Measurements from ENCODE around the gene MARK1. TPM values are rescaled to one million over a fixed set of nuclear protein-coding genes. Genes with fewer than 3 reads are reported as not detected.

Gene MARK1
- total RNA-seq, 2 donors from 2014 or later, result 0.05 to 0.09 TPM

DNA sequence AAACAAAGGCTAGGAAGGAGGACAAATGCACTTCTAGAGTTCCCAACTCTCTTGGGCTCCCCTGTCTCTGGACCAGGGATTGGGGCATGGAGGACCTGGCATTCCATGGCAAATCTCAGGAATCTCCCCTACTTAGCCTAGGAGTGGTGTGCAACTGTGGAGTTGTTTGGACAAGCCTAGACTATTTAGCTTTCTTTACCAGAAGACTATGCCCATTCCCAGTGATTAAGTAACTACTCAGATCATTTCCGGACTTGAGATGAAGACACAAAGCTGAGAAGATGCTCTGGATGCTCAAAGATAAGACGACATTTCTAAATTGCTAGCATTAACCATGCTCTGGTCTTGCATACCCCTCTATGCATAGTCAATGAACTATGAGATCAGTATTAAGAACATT lies 13.7 kb upstream of the MARK1 start:
- Mint-ChIP-seq H3K4me1 (no peaks in the 10 kb centered on the region), H3K4me3 (no peak overlapping the region), H3K27ac (no peak overlapping the region), H3K36me3 (ENCODE audit: low read depth) (no peaks in the 10 kb centered on the region), H3K9me3 (peaks cover 4% of the 10 kb centered on the region), H3K27me3 (peaks cover 28% of the 10 kb centered on the region)
- ATAC-seq (replicated peaks), result no peak

DNA sequence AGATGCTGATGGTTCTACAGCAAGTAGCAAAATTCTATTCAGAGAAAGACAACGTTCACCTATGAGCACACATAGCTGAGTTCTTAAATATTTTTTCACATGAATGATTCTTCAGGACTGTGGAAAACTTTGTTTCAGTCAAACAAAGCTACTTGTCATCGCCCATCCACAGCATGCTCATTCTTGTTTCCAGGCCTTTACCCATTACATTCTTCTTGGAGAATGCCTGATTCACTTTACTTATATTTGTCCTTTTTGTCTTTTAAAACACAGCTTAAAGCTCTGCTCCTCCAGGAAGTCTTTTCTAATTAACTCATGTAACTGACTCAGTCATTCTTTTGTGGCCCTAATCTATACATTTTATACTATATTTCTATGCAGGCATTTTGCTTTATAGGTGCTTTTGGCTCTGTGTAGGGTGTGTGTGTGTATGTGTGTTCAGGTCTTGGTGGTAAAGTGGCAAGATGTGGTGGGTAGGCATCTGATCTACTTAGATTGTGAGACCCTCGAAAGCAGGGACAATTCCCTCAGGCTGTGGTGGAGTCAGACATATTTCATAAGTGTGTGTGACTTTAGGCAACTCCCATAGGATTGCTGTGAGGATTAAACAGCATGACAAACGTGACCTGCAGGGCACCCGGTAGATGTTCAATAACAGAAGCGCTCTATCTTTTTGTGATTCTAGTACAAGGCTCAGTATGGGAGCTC lies 11.8 kb upstream of the MARK1 start:
- Mint-ChIP-seq H3K4me1 (no peaks in the 10 kb centered on the region), H3K27me3 (peaks cover 36% of the 10 kb centered on the region), H3K9me3 (peaks cover 4% of the 10 kb centered on the region), H3K36me3 (ENCODE audit: low read depth) (no peaks in the 10 kb centered on the region), H3K27ac (no peak overlapping the region), H3K4me3 (no peak overlapping the region)
- no peak for ATAC-seq (replicated peaks)

GRCh38 chr1:220516722-220517042 lies 11.3 kb upstream of the MARK1 start:
- no peak overlapping the region for H3K4me3 Mint-ChIP-seq
- H3K27ac Mint-ChIP-seq, result no peak overlapping the region
- no peaks in the 10 kb centered on the region for H3K4me1 Mint-ChIP-seq

DNA sequence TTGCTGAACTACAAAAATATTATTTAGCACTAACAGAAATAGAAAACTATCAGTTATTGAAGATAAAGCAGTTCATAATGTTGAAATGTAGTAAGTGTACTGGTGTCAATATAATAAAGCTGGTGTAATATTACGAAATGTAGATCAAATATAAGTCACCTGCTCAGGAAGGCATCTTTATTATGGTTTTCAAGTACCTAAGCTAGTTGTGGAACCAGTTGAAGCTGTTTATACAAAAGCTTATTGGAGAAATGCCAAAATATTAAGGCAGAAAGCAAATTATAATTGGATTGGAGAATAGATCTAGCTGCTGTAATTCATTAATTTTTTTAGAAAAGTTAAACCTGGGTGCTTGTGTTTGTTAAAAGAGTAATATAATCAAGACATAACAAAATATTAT lies 6.2 kb upstream of the MARK1 start:
- H3K4me1 Mint-ChIP-seq, result no peaks in the 10 kb centered on the region
- H3K27ac Mint-ChIP-seq, result no peak overlapping the region
- H3K27me3 Mint-ChIP-seq, result peaks cover 54% of the 10 kb centered on the region
- ATAC-seq (replicated peaks), result no peak
- H3K36me3 Mint-ChIP-seq (ENCODE audit: low read depth), result no peaks in the 10 kb centered on the region
- peaks cover 4% of the 10 kb centered on the region for H3K9me3 Mint-ChIP-seq
- H3K4me3 Mint-ChIP-seq, result no peak overlapping the region

More at GRCh38 chr1:220516722-220517042, 11.3 kb upstream of the MARK1 start:
- peaks cover 4% of the 10 kb centered on the region for H3K9me3 Mint-ChIP-seq
- ATAC-seq (replicated peaks), result no peak
- peaks cover 33% of the 10 kb centered on the region for H3K27me3 Mint-ChIP-seq
- H3K36me3 Mint-ChIP-seq (ENCODE audit: low read depth), result no peaks in the 10 kb centered on the region

GRCh38 chr1:220526294-220526693 lies 1.6 kb upstream of the MARK1 start:
- Mint-ChIP-seq H3K4me3 (peak overlapping the region; percentile 93), H3K9me3 (no peaks in the 10 kb centered on the region), H3K36me3 (ENCODE audit: low read depth) (peaks cover 6% of the 10 kb centered on the region), H3K4me1 (peaks cover 9% of the 10 kb centered on the region), H3K27me3 (peaks cover 60% of the 10 kb centered on the region), H3K27ac (no peak overlapping the region)
- ATAC-seq (replicated peaks), result no peak

DNA sequence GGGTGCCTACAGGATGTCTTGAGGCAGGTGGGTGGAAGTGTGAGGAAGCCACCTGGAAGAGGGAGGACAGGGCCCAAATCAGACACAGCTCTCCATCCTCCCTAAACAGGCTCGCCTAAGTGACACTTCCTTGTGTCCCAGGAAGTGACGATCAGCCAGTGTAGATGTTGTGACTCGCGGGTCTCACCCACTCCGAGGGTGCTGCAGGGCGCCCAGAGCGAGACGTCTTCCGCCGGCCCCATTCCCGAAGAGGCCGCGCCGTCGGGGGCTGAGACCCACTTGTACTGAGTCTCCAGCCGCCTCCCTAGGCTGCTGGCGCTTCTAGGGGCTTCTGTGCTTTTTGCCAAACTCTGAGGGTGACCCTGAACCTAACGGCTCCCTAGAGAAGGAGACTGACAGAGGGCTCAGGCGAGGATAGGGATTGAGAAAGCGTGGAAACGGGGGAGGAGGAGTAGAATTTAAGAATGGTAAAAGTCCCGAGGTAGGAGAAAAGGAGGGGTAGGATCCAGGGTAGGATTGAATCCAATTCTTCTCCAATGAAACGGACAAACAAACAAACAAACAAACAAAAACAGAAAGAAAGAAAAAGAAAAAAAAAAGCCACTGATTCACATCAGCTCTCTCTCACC lies 543 bp upstream of the MARK1 start:
- Mint-ChIP-seq H3K4me1 (peaks cover 9% of the 10 kb centered on the region), H3K36me3 (ENCODE audit: low read depth) (peaks cover 6% of the 10 kb centered on the region), H3K27ac (peak overlapping the region; percentile 24), H3K9me3 (no peaks in the 10 kb centered on the region), H3K4me3 (peak overlapping the region; percentile 93), H3K27me3 (peaks cover 57% of the 10 kb centered on the region)
- no peak for ATAC-seq (replicated peaks)

GRCh38 chr1:220528679-220529501 lies 954 bp downstream of the MARK1 start:
- peaks cover 6% of the 10 kb centered on the region for H3K36me3 Mint-ChIP-seq (ENCODE audit: low read depth)
- H3K27me3 Mint-ChIP-seq, result peaks cover 55% of the 10 kb centered on the region
- peak; percentile 11 for ATAC-seq (replicated peaks)
- peaks cover 9% of the 10 kb centered on the region for H3K4me1 Mint-ChIP-seq
- H3K27ac Mint-ChIP-seq, result no peak overlapping the region
- no peaks in the 10 kb centered on the region for H3K9me3 Mint-ChIP-seq
- H3K4me3 Mint-ChIP-seq, result peak overlapping the region; percentile 57

DNA sequence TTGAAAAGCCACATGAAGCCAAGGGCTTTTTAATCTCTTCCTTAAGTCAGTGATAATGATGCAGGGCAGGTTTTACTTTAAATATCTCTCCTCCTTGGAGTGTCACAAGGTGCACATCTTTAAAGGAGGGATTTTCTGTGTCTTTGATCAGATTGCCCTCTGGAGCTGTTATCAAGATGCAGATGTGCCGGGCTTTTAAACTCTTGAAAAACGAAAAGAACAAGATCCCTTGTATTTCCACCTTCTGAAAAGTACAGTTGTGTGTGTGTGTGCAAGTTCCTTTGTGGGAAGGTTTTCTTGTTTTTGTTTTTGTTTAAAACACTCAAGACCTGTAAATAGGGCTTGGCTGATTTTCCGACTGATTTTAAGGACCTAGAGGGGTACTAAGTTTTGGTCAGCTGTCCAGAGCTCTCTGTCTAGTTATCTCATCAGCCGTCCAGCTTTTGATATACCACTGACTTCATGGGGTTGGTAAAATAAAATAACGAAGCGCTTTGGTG lies 1.6 kb downstream of the MARK1 start:
- peak overlapping the region; percentile 57 for H3K4me3 Mint-ChIP-seq
- peaks cover 52% of the 10 kb centered on the region for H3K27me3 Mint-ChIP-seq
- peaks cover 6% of the 10 kb centered on the region for H3K36me3 Mint-ChIP-seq (ENCODE audit: low read depth)
- no peak overlapping the region for H3K27ac Mint-ChIP-seq
- peaks cover 9% of the 10 kb centered on the region for H3K4me1 Mint-ChIP-seq
- H3K9me3 Mint-ChIP-seq, result peaks cover 4% of the 10 kb centered on the region
- ATAC-seq (replicated peaks), result no peak

DNA sequence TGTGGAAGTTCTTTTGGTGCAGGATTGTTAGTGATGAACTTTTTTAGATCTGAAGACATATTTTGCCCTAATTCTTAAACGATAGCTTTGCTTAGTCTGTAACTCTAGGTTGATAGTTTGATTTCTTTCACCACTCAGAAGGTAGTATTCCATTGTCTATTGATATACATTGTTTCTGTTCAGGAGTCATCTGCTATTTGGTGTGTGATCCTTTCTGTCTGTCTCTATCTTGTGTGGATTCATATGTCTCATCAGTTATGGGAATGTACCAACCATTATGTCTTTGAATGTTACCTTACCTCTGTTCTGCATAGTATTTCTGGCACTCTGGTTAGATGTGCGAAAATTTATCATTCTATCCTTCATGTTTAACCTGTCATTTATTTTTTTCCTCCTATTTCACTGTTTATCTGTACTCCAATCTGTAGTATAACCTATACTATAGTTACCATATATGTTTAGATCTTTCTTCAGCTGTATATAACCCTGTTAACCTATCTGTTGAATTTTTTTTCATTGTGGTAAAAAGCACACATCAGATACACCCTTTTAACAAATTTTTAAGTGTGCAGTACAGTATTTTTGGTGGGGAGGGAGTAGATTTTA lies 5.7 kb downstream of the MARK1 start:
- Mint-ChIP-seq H3K27ac (no peak overlapping the region), H3K9me3 (peaks cover 9% of the 10 kb centered on the region), H3K4me1 (no peaks in the 10 kb centered on the region), H3K4me3 (no peak overlapping the region), H3K36me3 (ENCODE audit: low read depth) (no peaks in the 10 kb centered on the region), H3K27me3 (peaks cover 27% of the 10 kb centered on the region)
- ATAC-seq (replicated peaks), result no peak

DNA sequence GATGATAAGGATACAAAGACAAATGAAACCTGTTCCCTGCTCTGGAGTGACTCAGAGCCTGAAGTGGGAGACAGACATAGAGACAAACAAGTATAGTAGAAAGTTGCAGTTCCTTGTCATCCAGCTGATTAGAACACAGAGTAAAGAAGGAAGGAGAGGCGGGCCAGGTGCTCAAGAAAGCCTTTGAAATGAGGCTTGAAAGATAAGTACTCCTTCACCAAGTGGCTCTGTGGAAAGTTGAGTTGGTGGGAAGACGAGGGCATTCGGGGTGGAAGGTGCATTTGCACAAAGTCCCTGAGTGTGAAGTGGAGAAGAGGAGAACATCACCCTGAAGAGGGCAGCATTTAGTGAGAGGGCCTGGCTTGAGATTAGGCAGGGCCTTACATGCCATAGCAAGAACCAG lies 17.0 kb downstream of the MARK1 start:
- Mint-ChIP-seq H3K36me3 (ENCODE audit: low read depth) (no peaks in the 10 kb centered on the region), H3K4me3 (no peak overlapping the region), H3K27ac (no peak overlapping the region)

DNA sequence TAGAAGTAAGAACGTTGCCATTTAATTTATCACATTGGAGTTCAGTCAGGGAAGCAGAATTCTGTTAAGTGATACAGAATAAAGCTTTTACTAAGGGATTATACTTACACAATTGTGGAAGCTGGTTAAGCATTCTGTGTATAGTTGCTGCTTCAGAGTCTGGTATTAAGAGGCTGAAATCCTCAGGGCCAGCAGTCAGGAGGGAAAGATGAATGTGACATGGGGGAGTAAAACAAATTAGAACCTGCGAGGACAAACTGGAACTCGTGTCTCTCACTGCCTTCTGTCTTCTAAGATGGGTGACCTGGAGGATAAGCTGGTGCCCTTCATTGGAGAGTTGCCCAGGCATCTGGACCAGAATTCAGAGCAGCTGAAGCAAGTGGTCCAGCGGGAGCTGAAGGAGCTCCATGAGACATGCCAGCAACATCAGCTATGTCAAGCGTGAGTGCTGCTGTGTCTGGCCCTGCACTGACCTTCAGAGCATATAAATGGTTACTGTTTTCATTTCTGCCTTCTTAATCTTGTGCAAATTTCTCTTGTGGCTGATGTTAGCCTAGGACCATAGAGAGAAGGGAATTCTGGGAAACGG lies 23.0 kb downstream of the MARK1 start:
- ATAC-seq (replicated peaks), result no peak
- Mint-ChIP-seq H3K27me3 (peaks cover 25% of the 10 kb centered on the region), H3K27ac (no peak overlapping the region), H3K9me3 (no peaks in the 10 kb centered on the region), H3K36me3 (ENCODE audit: low read depth) (no peaks in the 10 kb centered on the region), H3K4me1 (no peaks in the 10 kb centered on the region), H3K4me3 (no peak overlapping the region)

More for the DNA sequence above, 17.0 kb downstream of the MARK1 start:
- peaks cover 28% of the 10 kb centered on the region for H3K27me3 Mint-ChIP-seq
- ATAC-seq (replicated peaks), result no peak
- no peaks in the 10 kb centered on the region for H3K4me1 Mint-ChIP-seq
- no peaks in the 10 kb centered on the region for H3K9me3 Mint-ChIP-seq

DNA sequence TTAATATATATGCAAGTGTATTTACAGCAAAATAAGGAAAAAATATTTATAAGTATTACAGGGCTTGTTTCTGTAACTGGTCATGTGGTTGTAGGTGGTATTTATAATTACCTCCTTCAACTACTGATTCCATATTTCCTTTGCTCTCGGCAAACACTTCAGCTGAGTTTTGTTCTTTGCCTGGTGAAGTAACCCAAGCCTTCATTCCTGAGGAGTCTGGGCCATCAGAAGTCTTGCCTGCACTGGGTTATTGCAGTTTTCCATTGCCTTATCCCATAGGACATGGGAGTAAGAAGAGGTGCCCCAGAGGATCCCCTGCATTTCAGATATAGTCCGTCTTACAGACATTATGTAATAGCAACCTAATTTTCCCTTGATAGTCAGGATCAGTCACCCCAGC lies 23.8 kb downstream of the MARK1 start:
- Mint-ChIP-seq H3K9me3 (no peaks in the 10 kb centered on the region), H3K27me3 (peaks cover 24% of the 10 kb centered on the region), H3K36me3 (ENCODE audit: low read depth) (no peaks in the 10 kb centered on the region), H3K4me3 (no peak overlapping the region), H3K4me1 (no peaks in the 10 kb centered on the region), H3K27ac (no peak overlapping the region)
- ATAC-seq (replicated peaks), result no peak

DNA sequence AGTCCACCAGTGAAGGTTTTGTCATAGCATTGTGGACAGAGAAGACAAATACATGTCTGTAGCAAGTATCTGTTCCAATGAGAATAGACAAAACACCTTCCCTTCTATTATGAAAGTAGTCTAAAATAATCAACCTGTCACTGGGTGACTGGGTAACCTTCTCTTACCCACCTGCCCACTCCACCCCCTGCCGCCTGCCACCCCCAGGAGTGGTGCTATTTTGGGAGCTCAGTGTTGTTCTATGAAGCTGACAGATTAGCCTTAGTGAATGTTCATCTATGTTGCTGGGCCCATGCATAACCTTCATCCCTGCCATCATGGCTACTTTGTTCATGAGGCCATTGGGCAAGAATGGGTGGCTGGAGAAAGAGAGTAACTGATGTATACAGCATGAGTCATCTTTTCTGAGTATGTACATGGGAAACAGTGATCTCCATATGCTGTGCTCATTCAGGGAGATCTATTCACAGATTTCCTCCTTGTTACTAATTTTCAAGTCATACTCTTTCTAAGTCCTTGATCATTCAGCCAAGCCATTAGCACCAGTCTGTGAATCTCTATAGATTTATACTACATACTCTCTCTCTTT lies 24.8 kb downstream of the MARK1 start:
- H3K27me3 Mint-ChIP-seq, result peaks cover 25% of the 10 kb centered on the region
- no peaks in the 10 kb centered on the region for H3K9me3 Mint-ChIP-seq
- no peaks in the 10 kb centered on the region for H3K4me1 Mint-ChIP-seq
- no peak overlapping the region for H3K4me3 Mint-ChIP-seq
- no peak for ATAC-seq (replicated peaks)
- no peak overlapping the region for H3K27ac Mint-ChIP-seq
- no peaks in the 10 kb centered on the region for H3K36me3 Mint-ChIP-seq (ENCODE audit: low read depth)

DNA sequence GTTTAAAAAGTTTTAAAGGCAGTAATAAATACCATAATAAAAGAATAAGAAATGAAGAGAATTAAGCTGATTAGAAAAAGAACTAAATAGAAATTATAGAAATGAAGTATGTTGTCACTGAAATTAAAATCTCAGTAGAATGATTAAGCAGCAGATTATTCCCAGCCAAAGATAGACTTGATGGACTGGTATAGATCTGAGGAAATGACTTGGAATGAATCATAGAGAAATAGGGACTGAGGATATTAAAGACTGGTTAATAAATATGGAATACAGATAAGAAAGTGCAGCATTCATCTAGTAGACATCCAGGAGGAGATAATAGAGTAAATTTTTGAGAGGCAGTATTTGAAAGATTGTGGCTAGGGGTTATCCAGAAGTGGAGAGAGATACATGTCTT lies 28.7 kb downstream of the MARK1 start:
- Mint-ChIP-seq H3K4me1 (no peaks in the 10 kb centered on the region), H3K36me3 (ENCODE audit: low read depth) (no peaks in the 10 kb centered on the region), H3K4me3 (no peak overlapping the region), H3K27ac (no peak overlapping the region), H3K27me3 (peaks cover 18% of the 10 kb centered on the region), H3K9me3 (no peaks in the 10 kb centered on the region)
- no peak for ATAC-seq (replicated peaks)
